ENCODE measurements around the gene GIGYF2. TPM values are rescaled to one million over a fixed set of nuclear protein-coding genes. Genes with fewer than 3 reads are reported as not detected.

Gene GIGYF2
- total RNA-seq, 4 donors from 2014 or later, result 69.0 to 208 (median 80.4) TPM

DNA sequence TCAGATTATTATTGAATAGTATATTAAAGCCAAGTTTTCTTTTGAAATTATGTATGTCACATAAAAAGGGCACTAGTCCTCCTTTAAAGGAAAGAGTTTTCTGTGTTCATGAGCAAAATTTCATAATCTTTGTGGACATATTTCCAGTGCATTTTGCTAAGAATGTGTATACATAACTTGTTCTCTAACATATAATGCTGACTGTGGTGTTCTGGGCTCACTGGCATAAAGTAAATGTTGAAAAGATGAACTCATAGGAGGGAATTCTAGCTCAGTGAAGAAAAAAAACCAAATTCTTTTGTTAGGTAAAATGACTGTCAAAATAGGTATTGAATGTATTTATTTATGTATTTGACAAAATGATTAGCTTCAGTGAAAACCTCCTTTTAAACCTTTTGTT is 73.1 kb downstream of the GIGYF2 start:
- Histone ChIP-seq H3K36me3 (peaks cover 42% of the 10 kb centered on the region), H3K9me3 (no peaks in the 10 kb centered on the region), H3K27me3 (no peaks in the 10 kb centered on the region), H3K4me1 (no peaks in the 10 kb centered on the region), H3K27ac (no peak overlapping the region), H3K4me3 (no peak overlapping the region)
- TF ChIP-seq EP300 (IDR thresholded peaks at IDR 0.05) (no peak), POLR2A (IDR thresholded peaks at IDR 0.05) (no peak), POLR2AphosphoS5 (IDR thresholded peaks at IDR 0.05) (no peak)
- TF ChIP-seq, protein P1, sequence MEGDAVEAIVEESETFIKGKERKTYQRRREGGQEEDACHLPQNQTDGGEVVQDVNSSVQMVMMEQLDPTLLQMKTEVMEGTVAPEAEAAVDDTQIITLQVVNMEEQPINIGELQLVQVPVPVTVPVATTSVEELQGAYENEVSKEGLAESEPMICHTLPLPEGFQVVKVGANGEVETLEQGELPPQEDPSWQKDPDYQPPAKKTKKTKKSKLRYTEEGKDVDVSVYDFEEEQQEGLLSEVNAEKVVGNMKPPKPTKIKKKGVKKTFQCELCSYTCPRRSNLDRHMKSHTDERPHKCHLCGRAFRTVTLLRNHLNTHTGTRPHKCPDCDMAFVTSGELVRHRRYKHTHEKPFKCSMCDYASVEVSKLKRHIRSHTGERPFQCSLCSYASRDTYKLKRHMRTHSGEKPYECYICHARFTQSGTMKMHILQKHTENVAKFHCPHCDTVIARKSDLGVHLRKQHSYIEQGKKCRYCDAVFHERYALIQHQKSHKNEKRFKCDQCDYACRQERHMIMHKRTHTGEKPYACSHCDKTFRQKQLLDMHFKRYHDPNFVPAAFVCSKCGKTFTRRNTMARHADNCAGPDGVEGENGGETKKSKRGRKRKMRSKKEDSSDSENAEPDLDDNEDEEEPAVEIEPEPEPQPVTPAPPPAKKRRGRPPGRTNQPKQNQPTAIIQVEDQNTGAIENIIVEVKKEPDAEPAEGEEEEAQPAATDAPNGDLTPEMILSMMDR (IDR thresholded peaks at IDR 0.05), result no peak
- DNase-seq (ENCODE audit: low spot score in 2 of 2), result no peak

DNA sequence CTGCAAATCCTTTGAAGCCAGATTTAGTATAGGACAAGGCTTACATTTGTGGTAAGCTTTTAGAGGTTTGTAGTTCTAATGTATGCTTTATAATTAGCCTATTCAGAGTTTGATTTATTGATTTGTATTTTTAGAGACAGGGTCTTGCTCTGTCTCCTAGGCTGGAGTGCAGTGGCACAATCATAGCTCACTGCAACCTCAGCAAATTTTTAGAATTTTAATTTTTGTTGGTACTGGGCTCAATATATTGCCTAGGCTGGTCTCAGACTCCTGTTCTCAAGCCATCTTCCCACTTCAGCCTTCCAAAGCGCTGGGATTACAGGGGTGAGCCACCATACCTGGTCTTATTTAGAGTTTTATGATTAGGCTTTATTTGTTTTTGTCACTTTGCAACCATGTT is 74.7 kb downstream of the GIGYF2 start:
- TF ChIP-seq POLR2A (IDR thresholded peaks at IDR 0.05) (no peak), EP300 (IDR thresholded peaks at IDR 0.05) (no peak), POLR2AphosphoS5 (IDR thresholded peaks at IDR 0.05) (no peak)
- TF ChIP-seq, protein P1 (IDR thresholded peaks at IDR 0.05), result no peak
- H3K27ac ChIP-seq, result no peak overlapping the region
- H3K4me3 ChIP-seq, result no peak overlapping the region
- H3K9me3 ChIP-seq, result no peaks in the 10 kb centered on the region
- no peaks in the 10 kb centered on the region for H3K4me1 ChIP-seq
- H3K27me3 ChIP-seq, result no peaks in the 10 kb centered on the region
- no peak for DNase-seq (ENCODE audit: low spot score in 2 of 2)
- 93% methylated on average over 1 of the region's 1 CpG for WGBS
- H3K36me3 ChIP-seq, result peaks cover 35% of the 10 kb centered on the region

DNA sequence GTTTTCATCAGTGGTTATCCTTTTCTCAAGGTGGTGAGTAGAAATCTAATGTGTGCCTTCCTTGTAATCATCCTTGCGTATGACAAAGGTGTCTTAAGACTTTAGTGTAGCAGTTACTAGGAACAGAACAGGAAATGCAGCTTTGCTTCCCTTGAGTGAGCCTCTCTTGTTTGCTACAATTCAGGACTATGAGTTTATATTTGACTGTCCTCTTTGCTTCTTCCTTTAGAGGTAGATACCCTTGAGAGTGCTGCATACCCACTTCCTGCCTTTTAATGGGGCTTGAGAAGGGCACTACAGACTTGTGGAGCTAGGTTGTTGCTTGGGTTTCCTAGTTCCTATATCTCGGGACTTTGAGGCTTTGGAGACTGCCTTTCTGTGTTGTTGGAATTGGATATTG is 75.4 kb downstream of the GIGYF2 start:
- Histone ChIP-seq H3K4me1 (no peaks in the 10 kb centered on the region), H3K36me3 (peaks cover 35% of the 10 kb centered on the region), H3K4me3 (no peak overlapping the region), H3K27me3 (no peaks in the 10 kb centered on the region), H3K27ac (no peak overlapping the region), H3K9me3 (no peaks in the 10 kb centered on the region)
- TF ChIP-seq, protein P1 (IDR thresholded peaks at IDR 0.05), result no peak
- TF ChIP-seq POLR2AphosphoS5 (IDR thresholded peaks at IDR 0.05) (no peak), POLR2A (IDR thresholded peaks at IDR 0.05) (no peak), EP300 (IDR thresholded peaks at IDR 0.05) (no peak)
- WGBS, result 69% methylated on average over 2 of the region's 2 CpGs
- DNase-seq (ENCODE audit: low spot score in 2 of 2), result no peak

DNA sequence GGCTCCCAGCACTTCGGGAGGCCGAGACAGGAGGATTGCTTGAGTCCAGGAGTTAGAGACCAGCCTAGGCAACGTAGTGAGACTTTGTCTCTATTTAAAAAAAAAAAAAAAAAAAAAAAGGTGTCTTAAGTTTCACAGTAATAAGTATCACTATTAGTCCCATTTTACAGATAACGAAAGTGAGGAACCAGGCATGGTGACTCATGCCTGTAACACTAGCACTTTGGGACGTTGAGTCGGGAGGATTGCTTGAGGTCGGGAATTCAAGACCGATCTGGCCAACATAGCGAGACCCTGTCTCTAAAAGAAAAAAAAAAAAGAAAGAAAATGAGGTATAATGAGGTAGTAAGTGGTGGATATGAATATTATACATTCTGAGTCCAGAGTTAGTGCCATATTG is 76.7 kb downstream of the GIGYF2 start:
- DNase-seq (ENCODE audit: low spot score in 2 of 2), result no peak
- Histone ChIP-seq H3K27me3 (no peaks in the 10 kb centered on the region), H3K4me3 (no peak overlapping the region), H3K36me3 (peaks cover 23% of the 10 kb centered on the region), H3K4me1 (no peaks in the 10 kb centered on the region), H3K27ac (no peak overlapping the region), H3K9me3 (no peaks in the 10 kb centered on the region)
- TF ChIP-seq POLR2AphosphoS5 (IDR thresholded peaks at IDR 0.05), result no peak
- no peak for TF ChIP-seq POLR2A (IDR thresholded peaks at IDR 0.05)
- no peak for TF ChIP-seq EP300 (IDR thresholded peaks at IDR 0.05)
- 92% methylated on average over 9 of the region's 9 CpGs for WGBS

DNA sequence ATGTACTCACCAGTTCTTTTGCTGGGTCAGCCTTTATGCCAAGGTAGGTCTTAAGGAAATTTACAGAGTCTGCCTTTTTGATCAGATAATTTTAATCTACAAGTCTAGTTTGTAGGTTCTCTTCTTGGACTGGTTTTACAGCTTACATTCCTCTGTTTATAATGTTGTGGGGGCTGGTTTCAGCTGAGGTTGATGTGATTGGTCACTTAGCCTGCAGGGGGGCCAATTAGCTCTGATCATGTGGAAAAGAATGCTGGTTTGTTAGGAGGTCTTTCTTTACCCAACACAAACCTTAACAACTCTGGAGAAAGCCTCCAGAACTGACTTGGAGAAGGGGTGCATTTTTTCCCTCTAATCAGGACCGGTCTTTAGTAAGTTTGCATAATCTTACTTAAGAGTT is 79.3 kb downstream of the GIGYF2 start, which contains the start of gene KCNJ13:
KCNJ13 (minus strand) TSS at position 131 of the 400 bp plus-strand sequence. CDS start 5,203 bp downstream, outside the sequence.
- no peaks in the 10 kb centered on the region for H3K27me3 ChIP-seq
- TF ChIP-seq EP300 (IDR thresholded peaks at IDR 0.05) (no peak), POLR2A (IDR thresholded peaks at IDR 0.05) (no peak), POLR2AphosphoS5 (IDR thresholded peaks at IDR 0.05) (no peak)
- TF ChIP-seq, protein P1 (IDR thresholded peaks at IDR 0.05), result no peak
- peaks cover 4% of the 10 kb centered on the region for H3K4me1 ChIP-seq
- no peak within 1 kb of the TSS for H3K27ac ChIP-seq
- H3K4me3 ChIP-seq, result no peak within 1 kb of the TSS
- no peaks in the 10 kb centered on the region for H3K9me3 ChIP-seq
- DNase-seq (ENCODE audit: low spot score in 2 of 2), result no peak
- peaks cover 9% of the 10 kb centered on the region for H3K36me3 ChIP-seq
- 79% methylated on average over 1 of the region's 1 CpG for WGBS

DNA sequence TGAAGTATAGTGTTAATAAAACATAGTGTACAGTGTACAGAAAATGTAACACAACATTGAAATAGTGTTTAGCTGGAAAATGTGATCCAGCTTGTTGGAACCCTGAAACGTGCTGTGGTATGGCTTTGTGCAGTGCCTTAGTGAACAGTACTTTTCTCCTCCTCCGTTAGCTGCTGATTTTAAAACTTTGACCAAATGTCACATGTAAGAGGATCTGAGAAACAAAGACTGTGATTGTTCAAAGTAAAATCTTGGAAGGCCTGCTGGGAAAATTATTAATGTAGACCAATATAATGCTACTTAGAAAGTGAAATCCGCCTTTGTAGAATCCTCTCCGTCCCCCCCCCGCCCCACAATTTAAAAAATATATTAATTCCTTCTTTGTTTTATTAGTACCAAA is 80.1 kb downstream of the GIGYF2 start:
- TF ChIP-seq, protein P1 (IDR thresholded peaks at IDR 0.05), result no peak
- no peak for TF ChIP-seq EP300 (IDR thresholded peaks at IDR 0.05)
- no peak for TF ChIP-seq POLR2AphosphoS5 (IDR thresholded peaks at IDR 0.05)
- no peak for TF ChIP-seq POLR2A (IDR thresholded peaks at IDR 0.05)
- no peak overlapping the region for H3K27ac ChIP-seq
- H3K9me3 ChIP-seq, result no peaks in the 10 kb centered on the region
- peaks cover 6% of the 10 kb centered on the region for H3K4me1 ChIP-seq
- H3K27me3 ChIP-seq, result no peaks in the 10 kb centered on the region
- peaks cover 6% of the 10 kb centered on the region for H3K36me3 ChIP-seq
- 80% methylated on average over 5 of the region's 5 CpGs for WGBS
- no peak overlapping the region for H3K4me3 ChIP-seq
- no peak for DNase-seq (ENCODE audit: low spot score in 2 of 2)
